Muscle of arm (tissue), 12 donors: ENCODE results near the gene TNS3. TPM values are rescaled to one million over a fixed set of nuclear protein-coding genes. Genes with fewer than 3 reads are reported as not detected.

Source experiments
- DNase-seq: peaks from one replicate; pipeline ENCODE4 v3.0.0-alpha.2; 2013
- polyA plus RNA-seq, 12 donors: library from polyadenylated mRNA; unstranded; fragments of 120-200 nt; gene quantifications; one replicate each; pipeline ENCODE4 v1.2.1, GENCODE V29; 2013; ENCODE audit not compliant: insufficient read length in 12 of 12

The TNS3 gene
- polyA plus RNA-seq, 12 donors, result 20.0 to 58.4 (median 27.5) TPM; not detected in 1

DNA sequence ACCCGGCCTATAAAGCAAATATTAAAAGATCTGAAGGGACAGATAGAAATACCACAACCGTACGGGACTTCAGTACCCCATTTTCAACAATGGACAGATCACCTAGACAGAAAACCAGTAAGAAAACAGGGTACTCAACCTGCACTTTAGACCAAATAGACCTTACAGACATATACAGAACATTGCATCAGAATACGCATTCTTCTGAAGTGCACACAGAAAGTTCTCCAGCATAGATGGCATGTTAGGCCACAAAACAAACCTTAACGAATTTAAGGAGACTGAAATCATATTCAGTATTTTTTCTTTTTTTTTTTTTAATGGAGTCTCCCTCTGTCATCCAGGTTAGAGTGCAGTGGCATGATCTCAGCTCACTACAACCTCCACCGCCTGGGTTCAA is 151.5 kb downstream of the TNS3 start:
- DNase-seq, result no peak

DNA sequence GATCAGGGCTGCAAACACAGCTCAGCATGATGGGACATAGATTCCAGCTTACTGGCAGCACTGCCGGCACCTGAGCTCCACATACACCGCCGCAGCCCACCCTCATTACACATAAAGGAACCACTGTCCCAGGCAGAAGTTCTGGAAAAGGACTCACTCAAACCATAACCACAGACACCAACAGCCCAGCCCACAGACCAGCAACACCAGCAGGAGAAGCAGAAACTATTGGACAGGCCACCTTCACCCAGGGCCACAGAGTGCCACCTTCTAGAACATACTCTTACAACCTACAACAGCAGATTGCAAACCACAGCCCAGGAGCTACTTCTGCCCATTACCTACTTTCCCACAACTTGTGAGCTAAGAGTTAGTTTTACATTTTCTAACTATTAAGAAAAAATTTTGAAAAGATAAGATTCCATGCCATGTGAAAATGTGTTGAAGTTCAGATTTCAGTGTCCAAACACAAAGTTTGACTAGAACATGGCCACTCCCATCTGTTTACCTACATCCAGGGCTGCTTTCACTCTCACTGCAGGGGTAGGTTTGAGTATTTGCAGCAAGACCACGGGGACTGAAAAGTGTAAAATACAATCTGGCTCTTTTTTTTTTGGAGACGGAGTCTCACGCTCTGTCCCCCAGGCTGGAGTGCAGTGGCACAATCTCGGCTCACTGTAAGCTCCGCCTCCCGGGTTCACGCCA is 153.0 kb downstream of the TNS3 start:
- no peak for DNase-seq

DNA sequence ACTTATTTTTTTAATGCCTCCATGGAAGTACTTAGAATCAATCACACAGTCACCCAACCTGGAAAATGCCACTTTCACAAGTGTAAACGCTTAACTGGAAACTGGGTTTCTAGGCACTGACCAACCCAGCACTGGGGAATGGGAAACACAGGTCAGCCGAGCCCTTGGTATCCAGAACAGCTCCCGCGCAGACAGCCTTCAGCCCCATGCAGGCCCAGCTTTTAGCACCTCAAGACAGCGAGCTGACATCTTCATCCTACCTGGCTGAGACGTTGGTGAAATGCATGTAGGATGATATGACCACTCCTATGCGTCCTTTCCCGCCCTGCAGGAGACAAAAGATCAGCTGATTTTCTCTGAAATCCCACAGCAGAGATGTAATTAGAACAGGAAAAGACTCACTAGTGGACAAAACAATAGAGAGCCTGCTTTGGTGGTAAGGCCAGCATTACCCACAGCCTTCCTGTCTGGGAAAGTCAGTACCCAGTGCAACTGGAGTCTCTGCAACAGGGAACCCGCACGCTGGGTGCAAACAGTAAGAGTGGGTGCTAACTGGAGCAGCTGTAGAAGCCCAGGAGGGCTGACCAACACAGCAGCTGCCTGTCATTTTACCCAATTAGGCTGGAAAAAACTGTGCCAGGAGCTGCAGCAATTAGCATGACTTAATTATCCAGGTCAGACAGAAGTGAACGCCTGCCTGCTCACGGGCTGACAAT is 153.7 kb downstream of the TNS3 start:
- DNase-seq, result no peak

DNA sequence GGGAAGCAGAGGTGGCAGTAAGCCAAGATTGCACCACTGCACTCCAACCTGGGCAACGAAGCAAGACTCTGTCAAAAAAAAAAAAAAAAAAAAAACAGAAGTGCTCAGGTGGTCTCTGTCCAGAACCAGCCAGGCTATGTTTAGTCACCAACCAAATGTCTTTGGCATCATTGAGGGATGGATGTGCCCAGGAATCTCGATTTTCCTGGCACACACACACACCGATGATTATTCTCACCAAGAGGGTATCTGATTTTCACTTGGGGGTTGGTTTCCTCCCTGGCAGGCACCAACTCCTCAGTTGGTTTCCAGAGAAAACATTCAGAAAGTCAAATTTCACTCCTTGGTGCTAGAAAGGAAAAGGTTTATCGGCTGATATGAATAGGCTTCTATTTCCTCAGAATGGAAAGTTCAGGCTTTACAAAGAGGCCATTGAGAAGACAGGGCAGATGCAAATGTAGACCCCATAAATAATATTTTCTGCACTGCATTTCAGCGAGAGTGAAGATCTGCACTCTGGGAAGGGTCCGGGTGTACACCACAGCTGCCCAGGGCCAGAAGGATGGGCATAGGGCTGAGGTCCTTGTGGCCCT is 154.8 kb downstream of the TNS3 start:
- DNase-seq, result no peak

DNA sequence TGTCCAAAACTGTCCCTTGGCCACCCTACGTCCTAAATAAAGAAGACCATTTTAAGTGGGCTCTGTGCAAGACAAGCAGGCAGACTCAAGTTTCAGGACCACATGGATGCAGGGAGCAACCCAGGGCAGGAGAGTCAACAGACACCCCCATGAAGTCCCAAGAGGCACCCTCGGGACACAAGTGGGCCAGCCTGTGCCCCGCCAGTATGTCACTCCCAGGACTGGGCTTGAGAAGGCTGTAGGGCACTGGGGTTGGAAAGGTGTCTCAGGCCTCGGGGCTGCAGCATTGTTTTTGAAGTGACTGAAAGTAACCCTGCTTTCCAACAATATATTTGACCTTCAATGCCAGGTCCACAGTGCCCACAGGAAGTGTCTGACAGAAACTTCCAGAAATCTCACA is 157.4 kb downstream of the TNS3 start:
- DNase-seq, result no peak

DNA sequence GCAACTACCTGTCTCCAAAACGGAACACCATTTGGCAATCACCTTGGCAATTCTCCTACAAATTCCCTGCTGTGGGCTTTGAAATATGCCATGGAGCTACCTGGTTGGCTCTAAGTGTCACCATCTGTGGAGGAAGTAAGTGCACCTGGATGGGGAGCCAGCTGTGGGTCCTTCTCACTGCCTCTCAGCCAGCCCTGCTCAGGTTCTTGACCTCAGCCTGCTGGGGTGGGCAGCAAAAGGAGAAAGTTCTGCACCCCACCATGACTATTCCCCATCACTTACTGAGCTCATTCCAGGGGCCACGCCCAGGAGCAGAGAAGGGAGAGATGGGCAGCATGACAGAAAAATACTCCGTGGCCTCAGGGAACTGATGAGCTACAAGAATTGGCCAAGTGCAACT is 158.7 kb downstream of the TNS3 start:
- no peak for DNase-seq

DNA sequence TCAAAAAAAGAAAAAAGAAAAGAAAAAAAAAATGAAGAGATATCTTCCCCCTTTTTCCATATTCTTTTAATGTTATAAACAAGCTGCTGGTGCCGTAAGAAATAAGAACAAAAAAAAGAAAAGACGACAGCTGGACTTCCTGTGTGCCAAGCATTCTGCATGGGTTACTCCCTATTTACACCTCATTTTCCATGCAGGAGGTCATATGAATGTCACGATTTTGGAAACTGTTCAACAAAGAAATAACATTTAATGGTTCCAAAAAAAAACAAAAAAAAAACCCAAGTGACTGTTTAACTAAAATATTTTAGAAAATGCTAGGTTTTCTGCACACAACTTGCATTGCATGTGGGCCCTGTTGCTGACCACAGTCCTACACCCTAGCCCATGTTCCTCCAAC is 159.3 kb downstream of the TNS3 start:
- peak; percentile 43 for DNase-seq

DNA sequence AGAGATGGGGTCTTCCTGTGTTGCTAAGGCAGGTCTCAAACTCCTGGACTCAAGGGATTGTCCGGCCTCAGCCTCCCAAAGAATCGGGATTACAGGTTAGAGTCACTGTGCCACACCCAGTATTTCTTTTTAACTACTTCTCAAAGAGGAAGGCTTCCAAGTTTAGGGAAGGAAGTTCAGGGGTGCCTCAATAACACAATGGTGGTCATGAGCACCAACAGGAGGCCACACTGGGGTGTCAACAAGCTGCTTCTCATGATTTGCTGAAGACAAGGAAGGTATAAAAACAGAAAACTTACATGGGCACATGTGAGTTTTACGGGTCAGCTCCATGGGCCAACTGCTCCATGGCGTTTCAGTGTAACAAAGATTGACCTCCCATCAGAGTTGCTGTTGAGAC is 160.5 kb downstream of the TNS3 start:
- DNase-seq, result no peak

DNA sequence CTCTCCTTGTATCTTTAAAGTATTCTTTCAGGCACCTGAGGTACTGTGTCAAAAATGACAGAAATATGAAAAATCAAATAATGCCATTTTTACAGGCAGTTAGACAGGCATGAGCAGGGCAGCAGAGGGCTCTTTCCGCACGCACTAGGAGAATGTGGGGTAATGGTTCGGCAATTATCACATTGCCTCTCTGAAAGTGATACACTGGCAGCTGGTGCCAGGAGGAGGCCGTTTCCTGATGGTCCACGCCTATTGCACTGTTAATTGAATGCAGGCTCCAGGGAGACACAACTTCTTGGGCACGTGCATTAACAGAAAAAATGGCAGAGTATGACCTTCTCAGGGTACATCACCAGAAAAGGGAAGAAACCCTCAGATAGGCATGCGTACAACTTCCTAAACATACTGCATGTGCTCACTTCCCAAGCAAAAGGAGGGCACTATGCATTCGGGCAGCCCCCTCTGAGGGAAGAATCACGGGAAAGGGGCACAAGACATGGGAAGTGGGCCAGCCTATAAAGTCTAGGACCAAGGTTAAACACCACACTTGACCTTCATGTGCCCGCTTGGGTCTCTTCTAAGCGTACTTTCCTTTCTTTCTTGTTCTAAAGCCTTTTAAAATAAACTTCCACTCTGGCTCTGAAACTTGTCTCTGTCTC is 161.7 kb downstream of the TNS3 start:
- no peak for DNase-seq

DNA sequence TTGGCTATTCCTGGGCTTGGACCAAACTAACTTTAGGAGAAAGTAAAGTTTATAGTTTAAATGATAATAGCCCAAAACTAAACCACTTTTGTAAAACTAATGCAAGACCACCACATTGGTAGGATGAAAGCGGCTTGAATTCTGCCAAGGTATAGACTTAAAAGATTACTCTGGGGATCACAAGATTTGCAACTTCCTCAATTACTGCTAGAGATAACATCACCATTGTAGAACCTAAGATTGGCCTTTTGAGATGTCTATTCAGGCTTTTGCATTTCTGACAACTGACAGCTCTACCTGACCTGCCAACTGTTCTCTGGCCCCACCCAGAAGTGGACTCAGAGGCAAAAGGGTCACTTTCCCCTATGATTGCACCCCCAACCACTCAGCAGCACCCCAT is 162.4 kb downstream of the TNS3 start:
- no peak for DNase-seq

DNA sequence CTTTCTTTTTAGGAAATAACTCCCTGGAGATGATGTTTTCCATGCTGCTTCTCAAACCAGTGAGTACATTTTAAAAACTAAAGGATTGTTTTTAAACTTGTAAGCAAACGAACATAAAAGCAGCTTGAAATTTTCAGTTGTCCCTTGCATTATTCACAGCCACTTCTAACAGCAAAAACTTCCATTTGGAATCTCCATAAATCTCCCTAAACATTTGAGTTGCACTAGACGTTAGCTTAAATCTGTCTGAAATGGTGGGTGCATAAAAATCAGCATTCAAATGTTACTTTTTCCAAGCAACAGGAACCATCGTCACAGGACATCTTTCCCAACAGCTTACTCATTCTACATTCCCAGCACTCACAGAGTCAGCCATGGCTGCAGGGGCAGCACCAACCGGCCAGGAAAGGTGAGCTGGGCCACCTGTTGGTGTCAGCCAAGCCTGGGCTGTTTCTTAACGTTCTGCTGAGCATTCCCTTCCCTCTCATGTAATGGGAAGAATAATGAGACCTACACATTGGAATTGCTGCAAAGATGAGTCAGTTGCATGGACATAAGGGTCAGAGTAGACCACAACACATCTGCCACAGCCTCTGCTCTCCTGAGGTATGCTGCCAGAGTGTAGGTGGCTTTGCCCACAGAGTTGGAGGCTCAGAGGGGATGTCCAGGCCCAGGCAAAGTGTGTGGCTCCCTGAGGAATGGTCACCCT is 163.2 kb downstream of the TNS3 start:
- DNase-seq, result no peak

DNA sequence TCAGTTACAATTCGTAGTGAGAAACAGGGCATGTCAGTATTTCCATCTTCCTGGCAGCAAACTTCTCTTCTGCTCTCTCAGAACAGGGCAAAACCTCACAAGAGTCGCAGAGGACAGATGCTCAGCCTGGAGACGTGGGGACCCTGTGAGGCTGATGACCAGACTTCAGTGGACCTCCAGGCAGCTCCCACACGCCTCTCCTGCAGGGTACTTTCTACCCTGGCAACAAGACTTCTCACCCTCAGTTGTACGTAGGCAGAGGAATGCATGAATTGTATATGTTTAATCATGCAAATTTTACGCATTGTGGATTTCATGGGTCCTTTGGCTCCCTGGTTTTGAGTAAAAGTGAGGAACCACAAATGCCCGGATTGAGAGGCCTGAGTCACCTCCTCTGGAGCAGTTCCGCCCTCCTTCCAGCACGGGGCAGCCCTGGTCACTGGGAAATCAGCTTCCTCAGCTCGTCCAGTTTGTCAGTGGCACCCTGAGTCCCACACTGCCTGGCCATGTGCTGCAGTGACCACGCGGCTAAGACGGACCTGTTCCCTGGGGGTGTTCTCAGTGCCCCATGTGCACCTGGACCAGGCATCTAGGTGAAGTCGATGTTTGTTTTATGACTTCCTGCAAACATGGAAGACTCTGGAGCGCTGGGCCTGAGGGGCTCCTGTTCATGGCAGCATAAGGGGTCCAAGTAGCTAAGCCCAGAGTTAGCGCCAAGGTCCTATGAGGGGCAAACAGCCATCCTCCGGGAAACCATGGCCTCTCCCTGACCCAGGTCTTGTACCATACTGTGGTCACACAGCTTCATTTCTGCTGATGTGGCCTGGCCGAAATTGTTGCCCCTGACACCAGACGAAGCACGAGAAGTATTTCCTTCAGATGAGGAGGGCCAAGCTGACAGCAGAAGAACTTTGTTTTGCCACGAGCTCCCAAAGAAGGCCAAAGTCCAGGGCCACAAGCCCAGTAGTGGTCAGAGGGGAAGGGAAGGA is 165.1 kb downstream of the TNS3 start:
- DNase-seq, result no peak

DNA sequence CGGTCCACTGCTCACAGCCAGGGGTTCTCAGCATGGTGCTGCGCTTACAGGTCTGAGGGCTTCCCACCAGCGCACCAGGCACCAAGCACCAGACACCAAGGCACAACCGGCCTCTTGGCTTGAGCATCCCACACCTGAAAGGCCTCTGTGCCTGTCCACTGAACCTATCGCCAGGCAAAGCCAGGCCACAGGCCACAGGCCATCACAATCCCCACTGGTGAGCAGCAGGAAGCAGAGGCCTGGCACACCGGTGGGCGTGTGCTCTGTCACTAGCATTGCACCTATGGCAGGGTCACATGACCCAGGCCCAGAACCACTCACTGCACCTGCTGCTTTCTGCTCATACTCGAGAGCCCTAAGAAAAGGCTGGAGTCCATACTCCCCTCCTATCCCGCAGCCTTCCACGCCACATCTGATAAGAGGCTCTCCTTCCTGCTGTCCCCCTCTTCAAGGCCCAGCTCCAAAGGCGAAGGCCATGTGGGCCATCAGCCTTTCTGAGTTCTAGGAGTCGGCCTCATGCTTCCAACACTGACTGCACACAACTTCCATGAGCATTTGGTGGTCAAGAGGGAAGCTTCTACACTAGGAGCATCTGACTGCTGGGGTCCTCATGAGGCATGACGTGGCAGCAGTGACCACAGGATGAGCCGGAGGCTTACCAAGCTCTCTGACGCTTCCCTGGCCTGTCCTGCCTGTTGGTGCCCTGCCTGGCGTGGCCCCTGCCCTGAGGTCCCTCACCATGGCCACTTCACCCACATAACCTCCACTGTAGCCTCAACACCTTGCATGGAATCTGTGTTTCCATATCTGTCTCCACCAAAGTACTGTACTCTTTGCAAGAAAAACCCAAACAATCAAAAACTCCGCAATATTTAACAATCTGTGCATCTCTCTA is 166.3 kb downstream of the TNS3 start:
- DNase-seq, result no peak

DNA sequence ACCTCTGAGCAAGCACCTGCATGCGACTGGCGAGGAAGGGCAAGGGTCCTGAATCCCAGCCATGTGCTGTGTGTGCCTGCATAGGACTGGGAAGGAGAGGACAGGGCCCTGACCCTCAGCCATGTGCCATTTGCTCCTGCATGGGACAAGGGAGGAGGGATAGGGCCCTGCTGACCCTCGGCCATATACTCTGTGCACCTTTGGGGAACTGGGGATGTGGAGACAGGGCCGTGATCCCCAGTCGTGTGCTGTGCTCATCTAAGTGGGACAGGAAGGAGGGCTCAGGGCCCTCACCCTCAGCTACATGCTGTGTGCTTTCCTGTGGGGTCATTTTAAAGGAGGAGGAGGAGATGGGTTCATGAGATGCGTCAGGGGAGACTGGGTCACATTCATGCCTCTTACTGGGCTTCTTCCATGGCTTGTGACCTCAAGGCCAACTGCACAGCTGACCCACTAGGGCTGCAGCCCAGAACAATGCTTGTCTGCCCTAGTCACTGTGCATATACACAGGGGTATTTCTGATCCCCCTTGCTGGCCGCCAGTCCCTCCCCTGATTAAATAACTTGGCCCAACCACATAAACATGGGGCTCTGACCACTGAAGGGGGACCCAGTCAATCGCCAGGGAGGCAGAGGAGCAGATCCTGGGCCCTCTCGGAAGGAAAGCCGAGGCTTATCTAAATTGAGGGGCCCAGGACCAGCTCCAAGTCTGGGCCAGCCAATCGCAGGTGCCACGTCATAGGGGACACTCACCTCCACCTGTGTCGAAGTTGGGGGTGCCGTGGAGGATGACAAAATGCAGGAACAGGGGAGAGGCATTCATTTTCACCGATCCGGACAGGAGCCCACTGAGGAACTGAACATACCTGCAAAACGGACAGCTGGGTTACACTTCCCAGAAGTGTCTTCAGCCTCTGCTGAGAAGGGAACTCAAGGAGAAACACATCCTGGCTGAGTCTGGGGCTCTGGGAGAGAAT is 167.3 kb downstream of the TNS3 start:
- DNase-seq, result no peak

DNA sequence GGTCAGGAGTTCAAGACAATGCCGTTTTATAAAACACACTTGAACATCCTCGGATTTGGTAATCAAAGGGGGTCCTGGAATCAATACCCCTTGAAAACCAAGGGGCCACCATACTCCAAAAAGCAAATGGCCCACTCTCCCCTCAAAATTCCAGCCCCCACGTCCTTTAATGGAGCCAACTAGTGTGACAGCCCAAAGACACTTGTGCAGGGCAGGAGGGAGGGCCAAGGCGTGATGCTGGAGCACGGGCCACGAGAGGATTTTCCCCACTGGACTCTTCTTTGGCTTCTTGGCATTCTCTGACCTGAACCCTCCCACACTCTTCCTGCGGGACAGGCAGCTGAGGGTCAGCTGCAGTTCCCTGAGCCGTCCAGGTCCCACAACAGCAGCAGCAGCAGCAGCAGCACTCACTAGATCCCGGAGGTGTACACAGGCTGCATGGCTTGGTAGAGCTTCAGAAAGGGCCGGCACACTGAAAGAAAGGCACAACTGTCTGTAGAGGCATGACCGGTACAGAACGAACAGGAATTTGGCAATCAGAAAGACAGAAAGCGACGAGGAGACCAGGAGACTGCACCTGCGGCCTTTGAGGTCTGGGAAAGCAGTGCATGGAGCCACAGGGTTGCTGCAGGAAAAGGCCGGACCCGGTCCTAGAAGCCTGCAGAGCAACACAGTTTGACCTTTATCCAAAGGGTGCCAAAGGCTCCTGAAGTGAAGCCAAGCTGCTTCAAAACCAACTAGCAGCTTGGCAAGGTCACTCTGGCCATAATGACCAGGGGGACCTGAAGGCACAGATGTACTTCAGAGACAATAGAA is 168.2 kb downstream of the TNS3 start:
- no peak for DNase-seq

DNA sequence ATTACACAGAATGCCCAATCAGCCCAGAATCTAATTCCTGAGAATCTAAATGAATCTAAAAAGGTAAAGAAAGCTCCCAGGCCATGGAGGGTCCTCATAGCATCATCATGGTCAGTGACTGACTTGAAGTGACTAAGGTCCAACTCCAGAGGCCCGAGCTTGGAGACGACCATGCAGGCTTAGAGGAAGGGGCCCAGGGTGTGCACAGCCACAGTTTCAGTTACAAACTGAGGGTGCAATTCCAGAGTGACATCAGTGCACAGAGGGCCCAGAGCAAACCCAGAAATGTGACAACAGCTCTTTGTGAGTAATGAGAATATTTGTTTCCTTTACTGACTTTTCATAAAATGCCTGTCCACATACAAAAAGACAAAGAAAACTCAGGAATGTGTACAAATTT is 170.0 kb downstream of the TNS3 start:
- no peak for DNase-seq

DNA sequence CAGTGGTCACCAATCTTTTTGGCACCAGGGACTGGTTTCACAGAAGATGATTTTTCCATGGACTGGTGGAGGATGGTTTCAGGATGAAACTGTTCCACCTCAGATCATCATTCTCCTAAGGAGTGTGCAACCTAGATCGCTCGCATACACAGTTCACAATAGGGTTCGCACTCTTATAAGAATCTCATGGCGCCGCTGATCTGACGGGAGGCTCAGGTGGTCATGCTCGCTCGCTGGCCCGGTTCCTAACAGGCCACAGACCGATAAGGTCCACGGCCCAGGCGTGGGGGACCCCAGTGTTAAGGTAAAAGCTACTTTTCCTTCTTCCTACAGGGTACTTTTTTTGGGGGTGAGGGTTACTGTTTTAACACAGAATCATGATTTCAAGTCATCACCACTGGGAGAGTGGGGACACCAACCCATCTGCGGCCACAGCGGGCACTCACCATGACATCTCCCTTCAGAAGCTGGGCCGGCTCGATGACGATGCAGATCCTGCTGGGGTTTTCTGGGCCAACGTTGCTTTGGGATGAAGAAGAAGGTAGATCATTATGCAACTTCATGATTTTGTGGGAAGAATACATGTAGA is 170.5 kb downstream of the TNS3 start:
- DNase-seq, result no peak
